Activated gamma-delta T cell treated with anti-CD3 and anti-CD28 coated beads, Interleukin-2, amount 50 U/mL, for 16 hours (primary cell): ENCODE results near the gene JADE3.
"Not testable (repeated sequence)": the region's sequence is repeated elsewhere in the genome, so short reads cannot be mapped to it uniquely, and the experiment has no call there.

Experiments used
- DNase-seq: peaks from one replicate; pipeline ENCODE4 v3.0.0-alpha.2; 2020; ENCODE audit warnings: low read depth

Gene JADE3

GRCh38 chrX:46935295-46935694, 23.1 kb downstream of the JADE3 start:
- DNase-seq = no peak

GRCh38 chrX:46938589-46938988, 26.4 kb downstream of the JADE3 start:
- no peak for DNase-seq

DNA sequence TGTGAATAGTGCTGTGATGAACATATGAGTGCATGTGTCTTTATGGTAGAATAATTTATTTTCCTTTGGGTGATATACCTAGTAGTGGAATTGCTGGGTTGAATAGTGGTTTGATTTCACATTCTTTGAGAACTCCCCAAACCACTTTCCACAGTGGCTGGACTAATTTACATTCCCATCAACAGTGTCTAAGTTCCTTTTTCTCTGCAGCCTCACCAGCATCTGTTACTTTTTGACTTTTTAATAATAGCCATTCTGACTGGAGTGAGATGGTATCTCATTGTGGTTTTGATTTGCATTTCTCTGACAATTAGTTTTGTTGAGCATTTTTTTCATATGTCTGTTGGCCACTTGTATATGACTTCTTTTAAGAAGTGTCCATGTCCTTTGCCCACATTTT, 29.1 kb downstream of the JADE3 start:
- DNase-seq = no peak

GRCh38 chrX:46953137-46953527, 40.9 kb downstream of the JADE3 start:
- no peak for DNase-seq

GRCh38 chrX:46953597-46953996, 41.4 kb downstream of the JADE3 start:
- no peak for DNase-seq

- no peak for DNase-seq
Measured at GRCh38 chrX:46954716-46955115, 42.5 kb downstream of the JADE3 start.

GRCh38 chrX:46956589-46956988, 44.4 kb downstream of the JADE3 start:
- DNase-seq = not testable (repeated sequence)

DNA sequence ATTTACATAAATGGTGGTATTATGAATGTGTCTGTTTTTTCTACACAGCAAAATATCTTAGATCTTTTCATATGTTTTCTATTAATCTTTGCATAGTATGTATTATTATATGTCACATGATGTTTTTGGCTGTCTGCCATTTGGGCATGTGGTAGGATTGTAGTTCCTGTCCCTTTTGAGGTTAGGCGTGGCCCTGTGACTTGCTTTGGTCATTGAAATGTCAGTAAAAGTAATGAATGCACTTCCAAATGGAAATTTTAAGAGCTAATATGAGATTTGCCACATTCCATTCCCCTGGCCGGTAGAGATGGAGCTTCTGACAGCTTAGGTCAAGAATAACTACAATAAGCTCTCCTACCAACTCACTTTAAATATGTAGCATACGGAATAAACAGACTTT, 45.1 kb downstream of the JADE3 start:
- no peak for DNase-seq

DNA sequence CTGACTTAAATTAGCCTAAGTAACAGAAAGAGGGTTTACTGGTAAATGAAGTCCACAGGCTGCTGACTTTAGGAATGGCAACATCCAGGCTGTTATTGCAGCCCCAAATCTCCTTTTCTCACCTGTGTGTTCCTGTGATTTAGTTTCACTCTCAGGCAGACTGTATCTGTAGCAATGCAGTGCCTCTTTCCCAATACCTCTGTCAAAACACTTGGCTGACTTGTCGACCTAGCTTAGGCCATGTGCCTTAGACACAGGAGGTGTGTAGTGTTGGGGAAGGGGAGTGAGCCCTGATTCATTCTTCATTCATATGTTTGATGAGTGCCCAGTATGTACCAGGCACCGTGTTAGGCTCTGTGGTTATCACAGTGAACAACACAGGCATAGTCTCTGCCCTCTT, 46.9 kb downstream of the JADE3 start:
- DNase-seq = no peak

GRCh38 chrX:46959985-46960700, 47.9 kb downstream of the JADE3 start:
- DNase-seq = no peak

DNA sequence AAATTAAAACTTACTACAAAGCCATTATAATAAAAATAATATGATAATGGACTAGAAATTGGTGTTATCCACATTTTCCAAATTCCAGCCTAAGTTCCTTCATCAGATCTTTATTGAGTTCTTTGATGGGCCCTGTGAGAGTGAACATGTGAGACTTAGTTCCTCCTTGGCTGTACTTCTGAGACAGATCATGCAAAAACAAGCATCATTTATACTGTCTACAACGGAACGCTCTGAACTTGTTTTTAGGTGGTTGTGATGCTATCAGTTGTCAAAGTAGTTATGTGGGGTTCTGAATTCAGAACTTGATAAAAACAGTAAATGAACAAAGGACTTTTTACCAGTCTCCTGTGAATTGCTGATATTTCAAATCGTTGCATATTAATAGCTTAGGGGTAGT, 48.9 kb downstream of the JADE3 start:
- DNase-seq = no peak

DNA sequence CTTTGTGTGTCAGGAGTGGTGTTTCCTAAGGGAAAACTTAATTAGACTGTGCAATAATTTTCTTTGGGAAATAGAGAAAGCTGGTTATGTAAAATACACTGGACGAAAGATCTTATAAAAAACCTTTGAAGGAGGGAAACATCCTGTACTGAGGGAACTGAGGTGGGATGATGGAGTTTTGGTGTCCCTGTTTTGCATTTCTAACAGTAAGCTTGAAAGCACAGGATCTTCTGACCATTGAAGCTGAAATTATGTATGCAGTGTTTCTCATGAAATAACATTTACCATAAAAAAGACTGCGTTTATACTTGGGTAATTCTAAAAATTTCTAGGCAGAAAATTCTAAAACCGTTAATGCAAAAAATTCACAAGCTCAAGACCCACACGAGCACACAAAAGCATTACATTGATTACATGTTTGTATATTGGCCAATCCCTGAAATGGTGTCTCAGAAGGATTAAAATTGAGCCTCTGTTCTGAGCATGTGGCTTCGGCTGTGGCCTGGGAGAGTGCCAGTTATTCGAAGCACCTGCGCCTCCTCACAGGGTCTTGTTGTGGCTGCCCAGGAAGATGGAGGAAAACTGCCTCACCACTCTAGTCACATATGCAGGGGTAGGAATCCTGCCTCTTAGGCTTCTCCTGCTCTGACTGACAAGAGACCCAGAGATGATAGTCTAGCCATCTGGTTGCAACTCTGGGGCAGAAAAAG, 49.5 kb downstream of the JADE3 start:
- DNase-seq = no peak

DNA sequence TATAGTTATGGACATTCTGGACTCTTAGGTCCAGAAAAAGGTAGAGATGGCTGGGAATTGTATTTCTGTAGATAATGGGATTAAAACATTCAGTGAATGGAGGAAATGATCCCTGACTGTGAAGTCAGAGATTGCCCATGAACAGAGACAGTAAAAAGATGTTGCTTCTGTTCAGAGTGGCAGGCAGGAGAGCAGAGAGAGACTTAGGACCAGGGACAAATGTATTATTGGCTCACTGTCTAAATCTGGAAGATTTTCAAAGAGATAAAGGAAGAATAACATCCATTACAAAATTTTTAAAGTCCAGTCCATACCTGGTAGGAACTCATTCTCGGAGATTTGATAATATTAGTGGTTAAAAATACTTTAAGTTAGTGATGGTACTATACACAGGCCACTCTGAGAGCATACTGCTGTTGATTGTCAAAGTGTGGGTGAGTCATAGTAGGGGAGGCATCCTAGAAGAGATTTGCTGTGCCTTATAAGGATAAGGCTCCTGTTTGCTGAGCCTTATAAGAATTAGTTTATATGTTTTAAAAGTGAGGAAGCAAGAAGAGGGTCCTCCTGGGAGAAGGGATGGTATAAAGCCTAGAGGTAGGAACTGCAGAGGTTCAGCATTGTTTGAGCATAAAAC, 53.0 kb downstream of the JADE3 start:
- no peak for DNase-seq

DNA sequence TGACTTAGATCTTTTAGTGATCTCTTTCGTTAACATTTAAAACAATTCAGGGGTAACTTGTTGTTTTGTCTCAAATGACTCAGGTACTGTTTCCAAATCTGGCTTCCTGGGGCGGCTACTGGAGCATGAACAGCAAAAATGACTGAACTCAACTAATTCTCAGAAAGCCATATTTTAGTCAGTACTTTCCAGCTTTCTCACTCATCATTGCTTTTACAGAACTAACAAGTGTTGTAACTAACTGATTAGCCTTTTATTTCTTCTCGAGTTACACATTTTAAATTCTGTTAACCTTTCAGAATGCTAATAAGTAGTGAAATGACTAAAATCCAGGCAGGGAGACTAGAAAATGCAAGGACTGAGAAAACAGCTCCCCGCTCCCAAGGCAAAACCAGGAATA, 55.3 kb downstream of the JADE3 start:
- no peak for DNase-seq

GRCh38 chrX:46977046-46977445, 64.8 kb downstream of the JADE3 start:
- not testable (repeated sequence) for DNase-seq

- peak; percentile 47 for DNase-seq
Measured at GRCh38 chrX:46978341-46979291, 66.4 kb downstream of the JADE3 start.

DNA sequence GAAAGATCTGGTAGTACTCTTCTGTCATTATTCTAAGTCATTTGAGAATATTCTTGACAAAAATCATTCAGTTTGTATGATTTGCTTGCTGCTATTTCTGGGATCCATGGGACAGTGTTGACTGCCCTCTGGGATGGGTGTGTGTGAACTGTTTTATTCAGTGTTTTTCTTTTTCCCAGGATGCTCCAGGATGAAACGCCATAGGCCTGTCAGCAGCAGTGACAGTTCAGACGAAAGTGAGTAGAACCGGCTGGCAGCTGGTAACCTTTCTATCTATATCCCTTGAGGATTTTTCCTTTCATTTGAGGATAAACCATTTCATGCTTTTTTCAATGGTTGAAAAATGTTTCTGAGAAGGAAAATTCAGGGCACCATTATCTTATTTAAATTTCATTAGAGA, 72.5 kb downstream of the JADE3 start:
- DNase-seq = no peak

GRCh38 chrX:46989548-46989947, 77.3 kb downstream of the JADE3 start:
- DNase-seq = no peak

DNA sequence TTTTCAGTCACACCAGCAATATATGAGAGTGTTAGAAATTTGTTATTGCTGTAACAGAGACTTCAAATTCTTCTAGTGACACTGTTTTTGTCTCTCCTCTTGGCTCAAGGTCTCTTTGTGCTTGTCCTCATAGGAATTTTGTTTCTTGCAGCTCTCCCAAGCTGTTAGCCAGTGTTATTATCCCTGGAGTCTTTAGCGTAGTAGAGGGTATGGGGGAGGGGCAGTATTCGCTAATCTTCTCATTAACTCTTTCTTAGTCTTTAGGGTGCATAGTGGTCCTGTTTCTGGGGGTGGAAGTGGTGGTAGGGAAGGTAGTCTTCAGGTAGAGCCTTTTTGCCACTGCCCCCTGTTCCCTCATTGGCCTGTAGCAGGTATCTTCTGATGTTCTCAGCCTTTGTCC, 79.4 kb downstream of the JADE3 start:
- DNase-seq = no peak

- no peak for DNase-seq
Measured at GRCh38 chrX:46992070-46992469, 79.8 kb downstream of the JADE3 start.

GRCh38 chrX:46994096-46994495, 81.9 kb downstream of the JADE3 start:
- DNase-seq = no peak

DNA sequence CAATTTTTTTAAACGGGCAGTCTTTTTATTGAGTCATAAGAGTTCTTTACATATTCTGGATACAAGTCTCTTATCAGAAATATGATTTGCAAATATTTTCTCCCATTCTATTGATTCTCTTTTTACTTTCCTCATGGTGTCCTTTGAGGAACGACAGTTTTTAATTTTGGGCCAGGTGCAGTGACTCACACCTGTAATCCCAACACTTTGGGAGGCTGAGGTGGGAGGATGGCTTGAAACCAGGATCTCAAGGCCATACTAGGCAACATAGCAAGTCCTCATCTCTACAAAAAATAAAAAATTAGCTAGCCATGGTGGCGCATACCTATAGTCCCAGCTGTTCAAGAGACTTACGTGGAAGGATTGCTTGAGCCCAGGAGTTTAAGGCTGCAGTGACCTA, 99.9 kb downstream of the JADE3 start:
- DNase-seq = no peak
